A673 (cell line): ENCODE data around the gene BIVM.

ENCODE experiments used
- EZH2 ChIP-seq: fragments of 200-600 bp; sonication (generic); IDR thresholded peaks from 2 replicates; pipeline ENCODE4 v1.6.1; 2017; ENCODE audit warnings: borderline replicate concordance, low read depth, mild to moderate bottlenecking, mixed read lengths, antibody characterized with exemption, low read length; ENCODE audit not compliant: poor library complexity, severe bottlenecking
- TF ChIP-seq, protein P1 (sequence below): fragments of 300-800, 200-600 bp; sonication (generic); conservative IDR thresholded peaks from 2 replicates; pipeline ENCODE4 v1.5.1; 2017; ENCODE audit warnings: low read depth, mild to moderate bottlenecking, antibody characterized with exemption, low read length, moderate library complexity, mixed read lengths

DNA sequence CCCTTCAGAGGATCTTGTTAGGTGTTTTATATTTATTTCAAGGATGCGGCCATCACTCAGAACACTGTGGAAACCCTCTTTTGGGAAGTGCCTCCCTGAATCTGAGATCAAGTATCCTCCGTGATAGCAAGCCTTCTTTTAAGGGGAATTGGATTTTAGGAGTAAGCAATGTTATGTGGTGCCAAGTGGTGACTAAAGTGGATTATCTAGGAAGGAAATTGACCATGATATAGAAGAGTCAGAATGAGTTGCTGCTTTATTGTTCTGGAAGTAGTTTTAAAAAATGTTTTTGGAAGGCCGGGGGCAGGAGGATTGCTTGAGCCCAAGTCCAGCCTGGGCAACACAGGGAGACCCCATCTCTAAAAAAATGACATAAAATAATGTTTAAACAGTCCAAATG is 53.6 kb downstream of the BIVM start:
- TF ChIP-seq, protein P1, sequence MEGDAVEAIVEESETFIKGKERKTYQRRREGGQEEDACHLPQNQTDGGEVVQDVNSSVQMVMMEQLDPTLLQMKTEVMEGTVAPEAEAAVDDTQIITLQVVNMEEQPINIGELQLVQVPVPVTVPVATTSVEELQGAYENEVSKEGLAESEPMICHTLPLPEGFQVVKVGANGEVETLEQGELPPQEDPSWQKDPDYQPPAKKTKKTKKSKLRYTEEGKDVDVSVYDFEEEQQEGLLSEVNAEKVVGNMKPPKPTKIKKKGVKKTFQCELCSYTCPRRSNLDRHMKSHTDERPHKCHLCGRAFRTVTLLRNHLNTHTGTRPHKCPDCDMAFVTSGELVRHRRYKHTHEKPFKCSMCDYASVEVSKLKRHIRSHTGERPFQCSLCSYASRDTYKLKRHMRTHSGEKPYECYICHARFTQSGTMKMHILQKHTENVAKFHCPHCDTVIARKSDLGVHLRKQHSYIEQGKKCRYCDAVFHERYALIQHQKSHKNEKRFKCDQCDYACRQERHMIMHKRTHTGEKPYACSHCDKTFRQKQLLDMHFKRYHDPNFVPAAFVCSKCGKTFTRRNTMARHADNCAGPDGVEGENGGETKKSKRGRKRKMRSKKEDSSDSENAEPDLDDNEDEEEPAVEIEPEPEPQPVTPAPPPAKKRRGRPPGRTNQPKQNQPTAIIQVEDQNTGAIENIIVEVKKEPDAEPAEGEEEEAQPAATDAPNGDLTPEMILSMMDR, result no peak
- no peak for TF ChIP-seq EZH2
